Measurements from ENCODE around the gene UBTD2.
"Not testable (repeated sequence)": the region's sequence is repeated elsewhere in the genome, so short reads cannot be mapped to it uniquely, and the experiment has no call there.

The UBTD2 gene

DNA sequence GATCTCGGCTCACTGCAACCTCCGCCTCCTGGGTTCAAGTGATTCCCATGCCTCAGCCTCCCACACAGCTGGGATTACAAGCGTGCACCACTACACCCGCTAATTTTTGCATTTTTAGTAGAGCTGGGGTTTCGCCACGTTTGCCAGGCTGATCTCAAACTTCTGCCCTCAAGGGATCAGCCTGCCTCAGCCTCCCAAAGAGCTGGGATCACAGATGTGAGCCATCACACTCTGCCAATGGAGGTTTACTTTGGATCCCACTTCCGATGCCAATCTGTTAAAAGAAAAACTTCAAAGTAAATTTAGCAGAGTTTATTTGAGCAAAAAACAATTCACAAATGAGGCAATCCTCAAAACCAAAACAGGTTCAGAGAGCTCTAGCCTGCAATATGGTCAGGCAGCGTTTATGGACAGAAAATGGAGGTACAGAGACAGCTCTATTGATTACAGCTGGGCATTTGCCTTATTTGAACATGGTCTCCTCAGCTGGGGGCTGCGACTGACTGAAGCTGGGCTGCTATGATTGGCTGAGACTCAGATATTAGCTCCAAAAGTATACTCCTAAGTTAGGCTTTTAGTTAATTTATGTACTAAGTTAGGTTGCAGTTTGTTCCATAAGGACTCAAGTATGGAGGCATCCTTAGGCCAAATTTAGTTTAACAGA lies 18.6 kb upstream of the UBTD2 start:
- no peak overlapping the region for H3K27ac ChIP-seq
- TF ChIP-seq, protein P1, sequence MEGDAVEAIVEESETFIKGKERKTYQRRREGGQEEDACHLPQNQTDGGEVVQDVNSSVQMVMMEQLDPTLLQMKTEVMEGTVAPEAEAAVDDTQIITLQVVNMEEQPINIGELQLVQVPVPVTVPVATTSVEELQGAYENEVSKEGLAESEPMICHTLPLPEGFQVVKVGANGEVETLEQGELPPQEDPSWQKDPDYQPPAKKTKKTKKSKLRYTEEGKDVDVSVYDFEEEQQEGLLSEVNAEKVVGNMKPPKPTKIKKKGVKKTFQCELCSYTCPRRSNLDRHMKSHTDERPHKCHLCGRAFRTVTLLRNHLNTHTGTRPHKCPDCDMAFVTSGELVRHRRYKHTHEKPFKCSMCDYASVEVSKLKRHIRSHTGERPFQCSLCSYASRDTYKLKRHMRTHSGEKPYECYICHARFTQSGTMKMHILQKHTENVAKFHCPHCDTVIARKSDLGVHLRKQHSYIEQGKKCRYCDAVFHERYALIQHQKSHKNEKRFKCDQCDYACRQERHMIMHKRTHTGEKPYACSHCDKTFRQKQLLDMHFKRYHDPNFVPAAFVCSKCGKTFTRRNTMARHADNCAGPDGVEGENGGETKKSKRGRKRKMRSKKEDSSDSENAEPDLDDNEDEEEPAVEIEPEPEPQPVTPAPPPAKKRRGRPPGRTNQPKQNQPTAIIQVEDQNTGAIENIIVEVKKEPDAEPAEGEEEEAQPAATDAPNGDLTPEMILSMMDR (conservative IDR thresholded peaks at IDR 0.05) = no peak

DNA sequence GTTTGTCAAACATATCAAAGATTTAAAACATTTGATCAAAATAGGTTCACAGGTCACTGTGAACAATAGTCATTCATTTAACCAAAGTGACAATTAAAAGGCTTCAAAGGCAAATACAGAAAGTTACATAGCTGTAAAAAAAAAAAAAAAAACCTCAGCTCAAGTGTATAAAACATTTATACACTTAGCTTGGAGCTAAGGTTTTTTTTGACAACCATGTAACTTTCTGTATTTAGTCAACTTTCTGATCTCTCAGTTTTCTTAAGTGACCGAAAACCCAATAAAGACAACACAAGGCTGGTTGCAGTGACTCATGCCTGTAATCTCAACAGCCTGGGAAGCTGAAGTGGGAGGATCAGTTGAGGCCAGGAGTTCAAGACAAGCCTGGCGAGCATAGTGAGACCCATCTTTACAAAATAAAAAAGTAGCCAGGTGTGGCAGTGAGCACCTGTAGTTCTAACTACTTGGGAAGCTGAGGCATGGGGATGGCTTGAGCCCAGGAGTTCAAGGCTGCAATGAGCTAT lies 16.4 kb upstream of the UBTD2 start:
- no peak overlapping the region for H3K27ac ChIP-seq
- TF ChIP-seq, protein P1 (conservative IDR thresholded peaks at IDR 0.05) = no peak

DNA sequence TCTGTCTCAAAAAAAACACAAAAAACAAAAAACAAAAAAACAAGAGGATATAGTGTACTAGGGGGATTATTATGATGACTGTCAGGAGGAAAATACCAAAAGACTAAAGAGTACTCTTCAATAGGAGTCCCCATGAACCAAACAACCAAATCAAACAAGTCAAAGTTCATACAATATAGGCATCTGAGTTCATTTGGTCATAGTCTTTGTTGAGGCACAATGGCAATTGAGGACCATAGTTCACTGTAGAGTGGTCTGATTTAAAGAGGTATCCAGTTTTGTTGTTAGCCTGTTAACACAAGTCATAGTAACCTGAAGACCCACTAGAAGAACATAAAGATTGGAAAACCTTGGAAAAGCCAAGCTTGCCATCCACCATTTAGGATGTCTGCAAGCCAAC lies 11.3 kb upstream of the UBTD2 start:
- TF ChIP-seq, protein P1 (conservative IDR thresholded peaks at IDR 0.05) = no peak
- no peak overlapping the region for H3K27ac ChIP-seq

DNA sequence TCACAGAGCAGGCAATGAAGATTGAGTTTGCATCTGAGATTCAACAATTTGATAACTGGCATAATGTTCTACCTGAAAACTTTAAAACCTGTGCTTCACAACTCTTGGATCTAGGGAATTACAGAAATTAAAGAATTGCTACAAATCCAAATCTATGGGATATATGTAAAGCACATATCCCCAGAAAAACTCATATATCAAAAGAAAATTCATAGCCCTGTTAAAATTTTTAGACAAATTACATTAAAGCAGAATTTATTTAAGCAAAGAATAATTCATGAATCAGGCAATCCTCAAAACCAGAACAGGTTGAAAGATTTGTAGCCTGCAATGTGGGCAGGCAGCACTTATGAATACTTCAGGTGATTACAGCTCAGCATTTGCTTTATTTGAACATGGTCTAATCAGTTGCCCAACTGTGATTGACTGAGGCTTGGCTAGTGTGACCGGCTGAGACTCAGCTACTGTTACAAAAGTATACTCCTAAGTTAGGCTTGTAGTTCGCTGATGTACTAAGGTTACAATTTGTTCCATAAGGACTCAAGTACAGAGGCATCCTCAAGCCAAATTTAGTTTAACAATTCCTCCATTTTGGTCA lies 10.3 kb upstream of the UBTD2 start:
- TF ChIP-seq, protein P1 (conservative IDR thresholded peaks at IDR 0.05) = peak; percentile 65
- no peak overlapping the region for H3K27ac ChIP-seq

DNA sequence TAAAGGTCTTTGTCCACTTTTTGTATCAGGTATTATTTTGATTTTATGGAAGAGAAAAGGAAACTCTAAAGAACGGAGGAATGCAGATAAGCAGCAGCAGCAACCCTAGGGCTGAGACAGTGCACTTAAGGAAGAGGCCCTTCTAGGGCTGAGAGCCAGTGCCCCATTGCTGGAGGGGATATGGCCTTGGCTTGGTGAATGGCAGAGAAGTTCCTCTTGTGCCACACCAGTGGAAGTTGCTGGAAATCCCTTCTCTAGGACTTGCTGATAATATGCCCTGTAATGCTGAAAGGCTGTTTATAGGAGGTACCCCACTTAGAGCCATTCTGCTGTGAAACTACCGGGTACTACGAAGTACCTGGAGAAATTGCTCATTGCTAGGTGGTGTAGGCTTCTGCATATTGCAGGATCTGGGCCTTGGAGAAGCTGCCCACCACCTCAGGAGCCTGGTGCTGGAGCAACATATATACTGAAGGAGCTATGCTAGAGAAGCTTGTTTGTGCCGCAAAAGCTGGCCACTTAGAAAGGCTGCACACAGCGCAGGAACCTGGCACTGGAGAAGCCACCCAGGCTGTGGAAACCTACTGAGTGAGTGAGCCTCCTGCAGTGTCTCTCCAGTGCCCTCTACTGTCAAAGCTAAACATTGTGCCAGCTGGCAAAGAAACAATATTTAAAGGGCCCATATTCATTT lies 9.6 kb upstream of the UBTD2 start:
- TF ChIP-seq, protein P1 (conservative IDR thresholded peaks at IDR 0.05) = peak; percentile 99
- H3K27ac ChIP-seq = peak overlapping the region; percentile 39; the same call in 1 of the 2 replicates

DNA sequence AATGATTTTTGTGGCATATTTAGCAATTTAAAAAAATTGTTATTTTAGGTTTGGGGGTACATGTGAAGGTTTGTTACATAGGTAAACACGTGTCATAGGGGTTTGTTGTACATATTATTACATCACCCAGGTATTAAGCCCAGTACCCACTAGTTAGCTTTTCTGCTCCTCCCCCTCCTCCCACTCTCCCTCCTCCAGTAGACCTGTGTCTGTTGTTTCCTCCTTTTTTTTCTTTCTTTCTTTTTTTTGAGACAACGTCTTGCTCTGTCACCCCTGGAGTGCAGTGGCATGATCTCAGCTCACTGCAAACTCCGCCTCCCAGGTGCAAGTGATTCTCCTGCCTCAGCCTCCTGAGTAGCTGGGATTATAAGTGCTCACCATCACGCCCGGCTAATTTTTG lies 8.3 kb upstream of the UBTD2 start:
- H3K27ac ChIP-seq = not testable (repeated sequence)

DNA sequence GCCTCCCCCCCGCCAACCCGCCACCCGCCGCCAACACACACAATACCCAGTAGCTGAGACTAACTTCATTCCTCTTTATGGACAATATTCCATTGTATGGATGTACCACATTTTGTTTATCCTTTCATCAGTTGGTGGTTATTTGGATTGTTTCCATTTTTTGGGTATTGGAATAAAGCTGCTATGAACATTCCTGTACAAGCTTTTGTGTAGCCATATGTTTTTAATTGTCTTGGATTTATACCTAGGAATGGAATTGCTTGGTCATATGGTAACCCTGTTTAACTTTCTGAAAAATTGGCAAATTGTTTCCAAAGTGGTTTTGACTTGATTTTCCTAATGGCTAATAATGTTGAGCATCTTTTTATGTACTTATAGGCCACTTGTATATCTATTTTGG lies 4.9 kb upstream of the UBTD2 start:
- H3K27ac ChIP-seq = no peak overlapping the region
- TF ChIP-seq, protein P1 (conservative IDR thresholded peaks at IDR 0.05) = no peak

DNA sequence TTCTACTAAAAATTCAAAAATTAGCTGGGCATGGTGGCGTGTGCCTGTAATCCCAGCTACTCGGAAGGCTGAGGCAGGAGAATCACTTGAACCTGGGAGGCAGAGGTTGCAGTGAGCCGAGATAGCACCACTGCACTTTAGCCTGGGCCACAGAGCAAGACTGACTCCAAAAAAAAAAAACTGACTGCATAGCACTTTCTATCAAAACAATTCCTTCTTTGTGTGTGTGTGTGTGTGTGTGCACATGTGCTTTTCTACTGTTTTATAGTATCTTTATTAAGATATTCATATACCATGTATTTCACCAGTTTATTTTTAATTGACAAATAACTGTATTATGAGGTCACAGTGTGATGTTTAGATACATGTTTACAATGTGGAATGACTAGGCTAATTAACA lies 3.6 kb upstream of the UBTD2 start:
- H3K27ac ChIP-seq = not testable (repeated sequence)

Measured in VCaP (cell line).